H54 (cell line): ENCODE measurements around the gene RASSF1.

Source experiments
- DNase-seq: peaks from one replicate; pipeline ENCODE4 v3.0.0; 2011; ENCODE audit warnings: low spot score, mixed read lengths; ENCODE audit not compliant: insufficient read length
- FAIRE-seq: peaks from 3 replicates; lab custom pipeline; 2011; peaks lifted over from hg19 to GRCh38; lab: Jason Lieb, UNC
- POLR2A ChIP-seq: IDR thresholded peaks from 2 replicates; pipeline ENCODE4 v1.6.1; 2011; ENCODE audit warnings: low read depth, mild to moderate bottlenecking, low read length

RASSF1 gene

GRCh38 chr3:50340448-50341329 lies at the start of gene RASSF1:
Gene RASSF1 (minus strand): TSS chr3:50340836. CDS start chr3:50340805, 31 bp downstream.
- no peak for DNase-seq
- TF ChIP-seq POLR2A, result no peak
- FAIRE-seq, result no peak

GRCh38 chr3:50389414-50389767 lies 48.8 kb upstream of the RASSF1 start:
- DNase-seq (no peak), FAIRE-seq (no peak)
- TF ChIP-seq POLR2A, result no peak

- TF ChIP-seq POLR2A, result no peak
- FAIRE-seq (no peak), DNase-seq (no peak)
Measured at GRCh38 chr3:50388720-50389413, 48.2 kb upstream of the RASSF1 start.

- FAIRE-seq, result no peak
- no peak for TF ChIP-seq POLR2A
Measured at GRCh38 chr3:50388016-50388719, 47.5 kb upstream of the RASSF1 start.

GRCh38 chr3:50385754-50386153 lies 45.1 kb upstream of the RASSF1 start:
- DNase-seq (no peak), FAIRE-seq (no peak)
- no peak for TF ChIP-seq POLR2A

More at GRCh38 chr3:50388016-50388719, 47.5 kb upstream of the RASSF1 start:
- DNase-seq, result no peak

GRCh38 chr3:50383750-50384149 lies 43.1 kb upstream of the RASSF1 start:
- FAIRE-seq (no peak), DNase-seq (no peak)
- TF ChIP-seq POLR2A, result no peak

- DNase-seq (no peak), FAIRE-seq (no peak)
- no peak for TF ChIP-seq POLR2A
Measured at GRCh38 chr3:50382722-50383121, 42.1 kb upstream of the RASSF1 start.

- DNase-seq (no peak), FAIRE-seq (no peak)
- no peak for TF ChIP-seq POLR2A
Measured at GRCh38 chr3:50381383-50381782, 40.7 kb upstream of the RASSF1 start.

- FAIRE-seq (no peak), DNase-seq (no peak)
- no peak for TF ChIP-seq POLR2A
Measured at GRCh38 chr3:50380405-50381085, 39.9 kb upstream of the RASSF1 start.

GRCh38 chr3:50378757-50379156 lies 38.1 kb upstream of the RASSF1 start:
- DNase-seq (no peak), FAIRE-seq (no peak)
- TF ChIP-seq POLR2A, result no peak

GRCh38 chr3:50378024-50378423 lies 37.4 kb upstream of the RASSF1 start:
- no peak for TF ChIP-seq POLR2A
- no peak for DNase-seq
- no peak for FAIRE-seq

GRCh38 chr3:50375258-50375931 lies 34.8 kb upstream of the RASSF1 start:
- FAIRE-seq, result peak; percentile 36
- DNase-seq, result peak; percentile 68
- TF ChIP-seq POLR2A, result no peak
